ENCODE data around the gene KIAA1755. TPM values are rescaled to one million over a fixed set of nuclear protein-coding genes. Genes with fewer than 3 reads are reported as not detected.

KIAA1755 gene
- total RNA-seq, 1 experiment from 2014 or later: not detected

DNA sequence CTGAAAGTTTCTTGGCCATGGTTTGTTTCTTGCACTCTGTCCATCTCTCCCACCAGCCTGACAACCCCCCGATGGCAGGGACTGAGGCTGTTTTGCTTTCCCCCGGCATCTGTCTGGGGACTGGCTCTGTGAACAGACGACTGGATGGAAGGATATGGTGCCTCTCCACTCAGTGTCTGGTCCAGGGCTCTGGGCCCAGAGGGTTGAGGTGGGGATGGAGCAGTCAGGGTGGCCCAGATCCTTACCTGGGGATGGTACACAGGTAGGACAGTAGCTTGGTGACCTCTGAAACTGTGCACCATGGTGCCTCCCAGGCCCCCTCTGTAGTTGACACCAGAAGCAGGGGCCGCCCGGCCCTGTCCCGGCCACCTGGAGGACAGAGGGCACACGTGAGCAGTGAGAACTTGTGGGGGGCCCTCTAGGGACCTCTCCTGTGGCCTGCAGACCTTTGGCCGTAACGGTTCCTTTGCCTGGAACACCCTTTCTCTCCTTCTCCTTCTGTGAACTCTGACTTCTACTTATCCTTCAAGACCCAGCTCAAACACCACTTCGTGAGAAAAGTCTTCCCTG is 29.5 kb downstream of the KIAA1755 start:
- Histone ChIP-seq H3K4me2 (ENCODE audit: low read depth, low read length, poor library complexity, severe bottlenecking) (no peak overlapping the region), H3K27me3 (ENCODE audit: low read length) (no peaks in the 10 kb centered on the region), H2AFZ (ENCODE audit: low read length) (no peak overlapping the region), H3K27ac (ENCODE audit: low read length) (no peak overlapping the region), H3K79me2 (ENCODE audit: low read length) (no peaks in the 10 kb centered on the region), H3K9ac (ENCODE audit: low read length) (no peak overlapping the region), H3K9me3 (ENCODE audit: low read length) (no peaks in the 10 kb centered on the region), H3K4me3 (ENCODE audit: low read length) (no peak overlapping the region), H3K4me1 (ENCODE audit: low read length) (no peaks in the 10 kb centered on the region), H3K9me2 (replicated peaks; ENCODE audit: insufficient read depth, low read length) (no peaks in the 10 kb centered on the region), H4K20me1 (ENCODE audit: insufficient read depth, low read depth, low read length) (no peaks in the 10 kb centered on the region), H3K36me3 (ENCODE audit: insufficient read depth, low read length) (no peaks in the 10 kb centered on the region)
- no peak for DNase-seq

DNA sequence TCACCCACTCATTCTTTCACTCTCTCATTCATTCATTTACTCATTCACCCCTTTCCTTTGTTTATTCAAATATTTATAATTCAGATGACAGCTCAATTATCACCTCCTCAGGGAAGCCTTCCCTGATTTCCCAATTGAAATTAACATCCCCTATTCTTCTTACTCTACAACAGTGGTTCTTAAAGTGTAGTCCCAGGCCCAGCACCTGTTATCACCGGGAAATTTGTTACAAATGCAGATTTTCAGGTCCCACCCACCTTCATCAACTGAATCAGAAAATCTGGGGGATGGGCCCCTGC is 30.3 kb downstream of the KIAA1755 start:
- Histone ChIP-seq H4K20me1 (ENCODE audit: insufficient read depth, low read depth, low read length) (no peaks in the 10 kb centered on the region), H3K9me2 (replicated peaks; ENCODE audit: insufficient read depth, low read length) (no peaks in the 10 kb centered on the region), H3K9me3 (ENCODE audit: low read length) (no peaks in the 10 kb centered on the region), H3K79me2 (ENCODE audit: low read length) (no peaks in the 10 kb centered on the region), H3K4me3 (ENCODE audit: low read length) (no peak overlapping the region), H3K27ac (ENCODE audit: low read length) (no peak overlapping the region), H2AFZ (ENCODE audit: low read length) (no peak overlapping the region), H3K4me1 (ENCODE audit: low read length) (no peaks in the 10 kb centered on the region), H3K9ac (ENCODE audit: low read length) (no peak overlapping the region), H3K36me3 (ENCODE audit: insufficient read depth, low read length) (no peaks in the 10 kb centered on the region), H3K27me3 (ENCODE audit: low read length) (no peaks in the 10 kb centered on the region), H3K4me2 (ENCODE audit: low read depth, low read length, poor library complexity, severe bottlenecking) (no peak overlapping the region)
- no peak for DNase-seq

DNA sequence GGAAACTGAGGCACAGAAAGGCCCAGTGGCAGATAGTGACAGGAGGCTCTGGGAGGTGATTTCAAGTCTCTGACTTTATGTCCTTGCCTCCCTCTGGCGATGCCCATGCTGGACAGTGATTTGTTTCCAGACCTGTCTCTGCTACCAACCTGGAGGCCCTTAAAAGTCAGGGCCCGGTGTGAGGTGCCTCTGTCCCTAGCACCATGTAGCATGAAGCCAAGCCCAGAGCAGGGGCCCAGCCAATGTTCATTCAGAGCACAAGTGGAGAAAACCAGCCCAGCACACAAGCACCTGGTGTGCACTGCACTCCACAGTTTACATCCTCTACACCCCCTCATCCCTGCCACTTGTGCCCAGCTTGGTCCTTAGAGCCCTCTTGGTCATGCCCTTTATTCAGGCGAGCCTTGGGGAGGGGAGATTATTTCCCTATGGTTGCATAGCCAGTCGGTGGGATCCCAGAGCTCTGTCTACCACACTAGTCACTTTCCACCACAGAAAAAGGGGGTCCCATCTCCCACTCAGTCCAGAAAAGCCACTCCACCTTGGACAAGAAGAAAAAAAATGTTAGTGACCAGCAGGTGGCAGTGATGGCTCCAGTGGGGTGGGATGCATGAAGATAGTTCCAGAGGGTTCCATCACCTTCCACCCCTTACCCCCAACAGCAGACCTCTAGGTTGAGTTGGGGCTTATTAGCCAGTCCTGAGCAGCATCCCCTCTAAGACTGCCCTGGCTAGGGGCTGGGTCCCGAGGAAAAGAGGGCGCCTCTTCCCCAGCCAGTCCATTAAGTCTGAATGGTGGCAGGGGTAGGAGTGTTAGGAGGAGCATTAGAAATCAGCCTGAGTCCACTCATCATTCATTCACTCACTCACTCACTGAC is 30.9 kb downstream of the KIAA1755 start:
- Histone ChIP-seq H3K9me2 (replicated peaks; ENCODE audit: insufficient read depth, low read length) (no peaks in the 10 kb centered on the region), H3K36me3 (ENCODE audit: insufficient read depth, low read length) (no peaks in the 10 kb centered on the region), H3K4me1 (ENCODE audit: low read length) (no peaks in the 10 kb centered on the region), H3K9me3 (ENCODE audit: low read length) (no peaks in the 10 kb centered on the region), H2AFZ (ENCODE audit: low read length) (no peak overlapping the region), H3K4me3 (ENCODE audit: low read length) (no peak overlapping the region), H3K27ac (ENCODE audit: low read length) (no peak overlapping the region), H4K20me1 (ENCODE audit: insufficient read depth, low read depth, low read length) (no peaks in the 10 kb centered on the region), H3K79me2 (ENCODE audit: low read length) (no peaks in the 10 kb centered on the region), H3K27me3 (ENCODE audit: low read length) (no peaks in the 10 kb centered on the region), H3K9ac (ENCODE audit: low read length) (no peak overlapping the region), H3K4me2 (ENCODE audit: low read depth, low read length, poor library complexity, severe bottlenecking) (no peak overlapping the region)
- peak; percentile 75 for DNase-seq

DNA sequence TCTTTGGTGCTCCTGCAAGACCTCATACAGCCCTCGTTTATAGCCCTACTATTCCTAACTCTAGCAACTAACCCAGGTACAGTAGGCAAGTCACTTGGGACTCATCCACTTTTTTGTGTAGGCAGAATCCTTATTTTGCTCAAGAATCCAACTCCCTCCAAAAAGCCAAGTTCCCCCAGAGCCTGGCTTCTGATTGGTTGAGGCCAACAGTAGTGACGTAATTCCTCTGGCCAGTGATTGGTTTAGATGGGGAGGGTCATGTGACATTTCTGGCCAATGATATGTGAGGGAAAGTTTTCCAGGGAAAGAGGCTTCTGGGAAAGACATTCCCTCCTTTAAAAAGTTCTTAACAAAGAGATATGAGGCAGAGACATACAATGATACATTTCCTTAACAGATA is 32.1 kb downstream of the KIAA1755 start:
- H3K27me3 ChIP-seq (ENCODE audit: low read length): no peaks in the 10 kb centered on the region
- H3K36me3 ChIP-seq (ENCODE audit: insufficient read depth, low read length): no peaks in the 10 kb centered on the region
- no peaks in the 10 kb centered on the region for H3K9me2 ChIP-seq (replicated peaks; ENCODE audit: insufficient read depth, low read length)
- no peak overlapping the region for H3K4me2 ChIP-seq (ENCODE audit: low read depth, low read length, poor library complexity, severe bottlenecking)
- H4K20me1 ChIP-seq (ENCODE audit: insufficient read depth, low read depth, low read length): no peaks in the 10 kb centered on the region
- no peaks in the 10 kb centered on the region for H3K9me3 ChIP-seq (ENCODE audit: low read length)
- H3K4me1 ChIP-seq (ENCODE audit: low read length): no peaks in the 10 kb centered on the region
- DNase-seq: peak; percentile 56
- no peak overlapping the region for H2AFZ ChIP-seq (ENCODE audit: low read length)
- H3K4me3 ChIP-seq (ENCODE audit: low read length): no peak overlapping the region
- H3K27ac ChIP-seq (ENCODE audit: low read length): no peak overlapping the region
- no peaks in the 10 kb centered on the region for H3K79me2 ChIP-seq (ENCODE audit: low read length)
- no peak overlapping the region for H3K9ac ChIP-seq (ENCODE audit: low read length)

DNA sequence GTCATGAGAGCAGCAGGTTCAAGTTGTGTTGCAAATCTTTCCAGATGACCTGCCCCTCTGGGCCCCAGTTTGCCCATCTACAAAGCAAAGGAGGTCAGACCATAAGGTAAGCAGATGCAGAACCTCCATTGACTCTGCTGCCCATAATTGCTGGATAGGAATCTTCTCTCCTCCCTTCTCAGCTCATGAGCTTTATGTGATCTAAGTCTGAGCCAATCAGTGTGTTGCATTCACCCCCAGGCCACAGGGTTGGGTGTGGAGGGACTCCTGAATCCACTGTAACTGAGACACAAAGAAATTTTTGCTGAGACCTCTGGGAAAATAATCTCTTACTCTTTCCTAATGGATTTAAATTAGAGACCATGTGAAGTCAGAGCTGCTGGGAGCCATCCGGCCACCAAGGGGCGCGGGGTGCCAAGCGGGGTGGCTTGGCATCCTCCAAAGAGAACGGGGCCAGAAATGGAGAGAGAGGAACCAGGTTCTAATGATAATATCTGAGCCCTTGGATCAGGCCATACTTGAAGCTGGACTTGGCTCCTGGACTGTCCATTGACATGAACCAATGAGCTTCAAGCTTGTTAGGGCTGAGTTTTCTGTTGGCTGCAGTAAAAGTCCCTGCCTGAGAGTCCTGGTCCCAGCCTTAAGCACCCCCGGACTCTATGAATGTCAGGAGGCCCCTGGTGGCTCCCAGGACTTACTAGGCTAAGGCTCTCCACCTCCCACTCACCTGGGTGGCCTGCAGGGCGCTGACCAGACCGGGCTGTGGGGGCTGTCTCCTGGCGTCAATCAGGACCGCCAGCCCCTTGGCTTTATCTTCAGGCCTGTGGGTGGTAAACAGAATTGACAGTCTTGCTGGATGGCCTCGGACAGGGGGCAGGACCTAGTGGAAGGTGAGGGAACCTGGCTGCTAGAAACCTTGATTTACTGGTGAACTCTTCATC is 32.8 kb downstream of the KIAA1755 start:
- no peaks in the 10 kb centered on the region for H3K9me2 ChIP-seq (replicated peaks; ENCODE audit: insufficient read depth, low read length)
- no peaks in the 10 kb centered on the region for H3K9me3 ChIP-seq (ENCODE audit: low read length)
- DNase-seq: no peak
- no peak overlapping the region for H3K4me3 ChIP-seq (ENCODE audit: low read length)
- H4K20me1 ChIP-seq (ENCODE audit: insufficient read depth, low read depth, low read length): no peaks in the 10 kb centered on the region
- H3K27me3 ChIP-seq (ENCODE audit: low read length): no peaks in the 10 kb centered on the region
- H3K4me2 ChIP-seq (ENCODE audit: low read depth, low read length, poor library complexity, severe bottlenecking): no peak overlapping the region
- no peak overlapping the region for H3K27ac ChIP-seq (ENCODE audit: low read length)
- H3K36me3 ChIP-seq (ENCODE audit: insufficient read depth, low read length): no peaks in the 10 kb centered on the region
- no peaks in the 10 kb centered on the region for H3K4me1 ChIP-seq (ENCODE audit: low read length)
- H3K9ac ChIP-seq (ENCODE audit: low read length): no peak overlapping the region
- H2AFZ ChIP-seq (ENCODE audit: low read length): no peak overlapping the region
- no peaks in the 10 kb centered on the region for H3K79me2 ChIP-seq (ENCODE audit: low read length)

DNA sequence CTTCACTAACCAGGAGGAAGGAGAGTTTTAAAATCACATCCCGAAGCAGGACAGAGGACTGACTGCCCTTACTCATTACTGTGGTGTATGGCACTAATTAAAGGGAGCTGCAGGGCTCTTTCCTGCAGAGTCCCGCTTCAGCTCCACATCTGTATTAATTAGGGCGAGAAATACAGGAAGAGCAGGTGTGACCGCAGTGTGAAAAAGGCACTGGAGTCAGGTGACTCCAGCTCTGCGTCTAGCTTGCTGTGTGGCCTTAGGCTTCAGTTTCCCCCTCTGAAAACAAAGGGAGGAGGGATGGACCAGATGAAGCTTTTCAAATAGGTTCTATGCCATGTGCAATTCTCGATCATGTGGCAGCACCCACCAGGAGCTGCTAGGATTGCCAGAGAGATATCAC is 34.0 kb downstream of the KIAA1755 start:
- H3K4me2 ChIP-seq (ENCODE audit: low read depth, low read length, poor library complexity, severe bottlenecking): no peak overlapping the region
- H3K9me3 ChIP-seq (ENCODE audit: low read length): no peaks in the 10 kb centered on the region
- no peak overlapping the region for H3K27ac ChIP-seq (ENCODE audit: low read length)
- no peaks in the 10 kb centered on the region for H3K36me3 ChIP-seq (ENCODE audit: insufficient read depth, low read length)
- H3K4me3 ChIP-seq (ENCODE audit: low read length): no peak overlapping the region
- no peak overlapping the region for H2AFZ ChIP-seq (ENCODE audit: low read length)
- no peak for DNase-seq
- H3K4me1 ChIP-seq (ENCODE audit: low read length): no peaks in the 10 kb centered on the region
- H3K9ac ChIP-seq (ENCODE audit: low read length): no peak overlapping the region
- H4K20me1 ChIP-seq (ENCODE audit: insufficient read depth, low read depth, low read length): no peaks in the 10 kb centered on the region
- H3K27me3 ChIP-seq (ENCODE audit: low read length): no peaks in the 10 kb centered on the region
- H3K79me2 ChIP-seq (ENCODE audit: low read length): no peaks in the 10 kb centered on the region
- no peaks in the 10 kb centered on the region for H3K9me2 ChIP-seq (replicated peaks; ENCODE audit: insufficient read depth, low read length)

DNA sequence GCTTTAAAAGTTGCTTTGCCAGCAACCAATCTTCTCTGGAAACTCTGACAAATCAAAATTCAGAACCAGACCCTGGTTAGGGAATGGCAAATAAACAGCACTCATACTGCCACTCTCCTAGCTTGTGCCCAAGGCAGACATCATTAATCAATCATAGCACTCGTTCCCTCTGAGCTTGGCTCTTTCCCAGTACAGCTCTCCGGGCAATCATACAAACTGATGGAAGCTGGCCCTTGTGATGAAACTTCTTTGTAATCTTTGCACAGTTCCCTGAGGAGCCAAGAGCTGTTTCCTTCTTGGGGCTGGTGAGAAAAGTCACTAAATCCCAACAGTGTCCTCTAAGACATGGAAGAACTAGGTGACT is 34.7 kb downstream of the KIAA1755 start:
- Histone ChIP-seq H2AFZ (ENCODE audit: low read length) (no peak overlapping the region), H4K20me1 (ENCODE audit: insufficient read depth, low read depth, low read length) (no peaks in the 10 kb centered on the region), H3K36me3 (ENCODE audit: insufficient read depth, low read length) (no peaks in the 10 kb centered on the region), H3K79me2 (ENCODE audit: low read length) (no peaks in the 10 kb centered on the region), H3K27me3 (ENCODE audit: low read length) (no peaks in the 10 kb centered on the region), H3K9ac (ENCODE audit: low read length) (no peak overlapping the region), H3K4me3 (ENCODE audit: low read length) (no peak overlapping the region), H3K27ac (ENCODE audit: low read length) (no peak overlapping the region), H3K4me1 (ENCODE audit: low read length) (no peaks in the 10 kb centered on the region), H3K4me2 (ENCODE audit: low read depth, low read length, poor library complexity, severe bottlenecking) (no peak overlapping the region), H3K9me2 (replicated peaks; ENCODE audit: insufficient read depth, low read length) (no peaks in the 10 kb centered on the region), H3K9me3 (ENCODE audit: low read length) (no peaks in the 10 kb centered on the region)
- no peak for DNase-seq

DNA sequence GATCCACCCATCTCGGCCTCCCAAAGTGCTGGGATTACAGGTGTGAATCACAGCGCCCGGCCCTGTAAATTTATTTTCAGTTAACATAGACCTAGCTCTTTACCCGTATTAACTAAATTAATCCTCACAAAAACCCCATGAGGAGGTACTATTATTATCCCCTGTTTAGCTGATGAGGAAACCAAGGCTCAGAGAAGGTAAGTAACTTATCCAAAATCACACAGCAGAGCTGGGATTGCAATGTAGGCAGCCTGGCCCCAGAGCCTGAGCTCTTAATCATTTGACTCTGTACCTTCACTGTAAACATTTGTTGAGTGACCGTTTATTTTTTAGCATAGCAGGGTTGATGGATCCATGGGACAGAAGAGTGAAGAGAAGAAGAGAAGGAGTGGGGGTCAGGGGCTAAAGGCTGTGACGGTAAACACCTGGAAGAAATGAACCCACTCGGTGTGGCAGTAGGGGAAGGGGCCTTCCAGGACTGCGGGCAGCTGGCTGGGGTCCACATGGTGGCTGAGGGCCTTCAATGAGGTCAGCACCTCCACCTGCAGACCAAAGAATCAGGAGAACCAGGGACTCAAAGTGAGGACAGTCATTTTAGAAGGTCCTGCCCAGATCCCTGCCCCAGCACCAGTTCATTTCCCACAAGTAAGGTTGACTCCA is 35.2 kb downstream of the KIAA1755 start:
- Histone ChIP-seq H3K4me2 (ENCODE audit: low read depth, low read length, poor library complexity, severe bottlenecking) (no peak overlapping the region), H3K27me3 (ENCODE audit: low read length) (no peaks in the 10 kb centered on the region), H3K79me2 (ENCODE audit: low read length) (no peaks in the 10 kb centered on the region), H3K27ac (ENCODE audit: low read length) (no peak overlapping the region), H3K9ac (ENCODE audit: low read length) (no peak overlapping the region), H3K36me3 (ENCODE audit: insufficient read depth, low read length) (no peaks in the 10 kb centered on the region), H2AFZ (ENCODE audit: low read length) (no peak overlapping the region), H3K4me3 (ENCODE audit: low read length) (no peak overlapping the region), H3K9me3 (ENCODE audit: low read length) (no peaks in the 10 kb centered on the region), H3K4me1 (ENCODE audit: low read length) (no peaks in the 10 kb centered on the region), H4K20me1 (ENCODE audit: insufficient read depth, low read depth, low read length) (no peaks in the 10 kb centered on the region), H3K9me2 (replicated peaks; ENCODE audit: insufficient read depth, low read length) (no peaks in the 10 kb centered on the region)
- no peak for DNase-seq
